IPS-20b (cell line): ENCODE results near the gene DIS3L.

ENCODE experiments used
- H3K27ac ChIP-seq: one replicate; pipeline ENCODE4 v1.5.1; 2013; ENCODE audit warnings: low read length
- H3K27me3 ChIP-seq: 2 replicates; pipeline ENCODE4 v1.6.1; 2013; ENCODE audit warnings: mild to moderate bottlenecking, low read length, inconsistent platforms; ENCODE audit not compliant: insufficient read depth
- H3K36me3 ChIP-seq: 2 replicates; pipeline ENCODE4 v1.6.1; 2013; ENCODE audit warnings: low read depth, mild to moderate bottlenecking, inconsistent platforms, low read length, moderate library complexity; ENCODE audit not compliant: insufficient read depth
- H3K4me1 ChIP-seq: 2 replicates; pipeline ENCODE4 v1.6.1; 2013; ENCODE audit warnings: mild to moderate bottlenecking, control low read depth, inconsistent platforms, low read length, moderate library complexity; ENCODE audit not compliant: insufficient read depth
- H3K4me3 ChIP-seq: 2 replicates; pipeline ENCODE4 v1.5.1; 2013; ENCODE audit warnings: mild to moderate bottlenecking, low read length, inconsistent platforms
- H3K9ac ChIP-seq: 2 replicates; pipeline ENCODE4 v1.6.1; 2013; ENCODE audit warnings: low read depth, mild to moderate bottlenecking, inconsistent platforms, low read length, moderate library complexity
- H3K9me3 ChIP-seq: 2 replicates; pipeline ENCODE4 v1.6.1; 2013; ENCODE audit warnings: mild to moderate bottlenecking, low read depth, low read length, inconsistent platforms; ENCODE audit not compliant: insufficient read depth

DIS3L gene

DNA sequence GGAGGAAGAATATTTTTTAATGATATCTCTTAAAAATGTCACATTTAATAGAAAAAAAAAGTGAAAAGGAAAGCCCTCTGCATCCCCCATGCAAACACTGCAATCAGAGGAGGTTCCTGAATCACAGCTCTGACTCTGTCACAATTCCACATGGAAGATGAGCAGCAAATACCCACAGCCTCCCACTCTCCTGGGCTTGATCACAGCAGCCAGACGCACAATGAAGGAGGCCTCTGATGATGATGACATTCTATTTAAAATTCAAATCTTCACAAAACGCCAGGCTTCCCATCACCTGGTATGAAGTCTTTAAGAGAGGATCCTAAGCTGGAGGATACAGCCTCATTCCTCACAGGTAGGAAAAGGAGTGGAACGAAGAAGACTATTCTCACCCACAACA, 9.1 kb upstream of the DIS3L start:
- Histone ChIP-seq H3K27ac (no peak overlapping the region), H3K9ac (no peak overlapping the region), H3K9me3 (no peaks in the 10 kb centered on the region), H3K36me3 (no peaks in the 10 kb centered on the region), H3K4me1 (no peaks in the 10 kb centered on the region), H3K4me3 (no peak overlapping the region), H3K27me3 (no peaks in the 10 kb centered on the region)

DNA sequence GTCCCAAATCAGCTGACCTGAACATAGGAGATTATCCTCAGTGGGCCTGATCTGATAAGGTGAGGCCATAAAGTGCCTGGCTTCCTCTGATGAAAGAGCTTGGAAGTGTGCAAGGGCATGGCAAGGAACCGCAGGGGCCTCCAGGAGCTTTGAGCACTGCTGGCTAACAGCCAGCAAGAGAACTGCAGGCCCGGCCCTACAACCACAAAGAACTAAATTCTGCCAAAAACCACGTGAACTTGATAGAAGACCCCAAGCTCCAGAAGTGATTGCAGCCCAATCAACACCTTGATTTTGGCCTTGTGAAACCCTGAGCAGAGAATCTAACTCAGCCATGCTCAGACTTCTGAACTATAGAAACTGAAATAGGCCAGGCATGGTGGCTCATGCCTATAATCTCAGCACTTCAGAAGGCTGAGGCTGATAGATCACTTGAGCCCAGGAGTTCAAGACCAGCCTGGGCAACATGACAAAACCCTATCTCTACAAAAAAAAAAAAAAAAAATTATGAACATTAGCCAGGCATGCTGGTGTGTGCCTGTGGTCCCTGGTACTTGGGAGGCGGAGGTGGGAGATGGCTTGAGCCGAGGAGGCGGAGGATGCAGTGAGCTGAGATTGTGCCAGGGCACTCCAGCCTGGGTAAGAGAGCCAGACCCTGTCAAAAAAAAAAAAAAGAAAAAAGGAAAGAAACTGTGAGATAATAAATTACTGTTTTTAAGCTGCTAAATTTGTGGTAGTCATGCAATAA, 7.7 kb upstream of the DIS3L start:
- H3K4me3 ChIP-seq = no peak overlapping the region
- no peak overlapping the region for H3K9ac ChIP-seq
- no peaks in the 10 kb centered on the region for H3K36me3 ChIP-seq
- no peaks in the 10 kb centered on the region for H3K4me1 ChIP-seq
- no peak overlapping the region for H3K27ac ChIP-seq
- no peaks in the 10 kb centered on the region for H3K27me3 ChIP-seq
- no peaks in the 10 kb centered on the region for H3K9me3 ChIP-seq

DNA sequence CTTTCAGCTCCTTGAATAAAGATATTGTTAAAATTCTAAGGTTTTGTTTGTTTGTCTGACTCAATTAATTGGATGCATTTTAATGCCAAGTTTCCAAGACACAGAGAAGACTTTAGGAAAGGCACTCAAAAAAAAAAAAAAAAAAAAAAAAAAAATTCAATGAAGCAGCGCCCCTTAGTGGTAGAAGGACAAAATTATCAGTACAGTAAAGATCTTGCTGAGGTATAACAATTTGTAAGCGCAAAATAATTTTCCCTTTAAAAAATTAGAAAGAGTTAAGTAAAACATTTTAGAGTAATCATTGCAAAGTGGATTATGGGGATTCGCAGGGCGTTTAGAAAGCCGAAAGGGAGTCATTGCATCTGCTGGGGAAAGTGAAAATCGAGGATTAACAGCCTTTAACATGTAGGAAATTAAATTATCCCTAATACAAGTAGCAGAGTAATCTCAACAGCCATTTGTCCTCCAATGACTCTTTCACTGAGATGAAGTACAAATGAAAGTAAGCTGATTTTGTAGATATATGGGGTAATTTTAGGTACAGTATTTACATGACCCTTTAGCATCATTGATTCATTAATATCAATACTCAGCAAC, 5.8 kb upstream of the DIS3L start:
- Histone ChIP-seq H3K4me3 (no peak overlapping the region), H3K27me3 (no peaks in the 10 kb centered on the region), H3K9me3 (no peaks in the 10 kb centered on the region), H3K9ac (no peak overlapping the region), H3K4me1 (no peaks in the 10 kb centered on the region), H3K36me3 (no peaks in the 10 kb centered on the region), H3K27ac (no peak overlapping the region)

DNA sequence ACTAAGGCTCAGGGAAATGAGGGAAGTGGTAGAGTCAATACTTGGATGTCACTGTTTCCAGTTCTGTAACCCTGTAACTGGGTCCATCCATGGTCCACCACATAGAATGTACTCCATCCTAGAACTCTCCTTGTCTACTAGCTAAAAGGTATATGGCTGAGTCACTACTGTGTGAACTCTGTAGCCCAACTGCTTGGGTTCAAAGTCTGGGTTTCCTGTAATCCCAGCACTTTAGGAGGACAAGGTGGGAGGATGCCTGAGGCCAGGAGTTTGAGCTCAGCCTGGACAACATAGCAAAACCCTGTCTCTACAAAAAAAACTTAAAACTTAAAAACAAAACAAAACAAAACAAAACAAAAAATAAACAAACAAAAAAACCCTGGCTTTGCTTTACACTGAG, 5.3 kb upstream of the DIS3L start:
- Histone ChIP-seq H3K36me3 (no peaks in the 10 kb centered on the region), H3K4me1 (no peaks in the 10 kb centered on the region), H3K9ac (no peak overlapping the region), H3K9me3 (no peaks in the 10 kb centered on the region), H3K4me3 (no peak overlapping the region), H3K27ac (no peak overlapping the region), H3K27me3 (no peaks in the 10 kb centered on the region)

DNA sequence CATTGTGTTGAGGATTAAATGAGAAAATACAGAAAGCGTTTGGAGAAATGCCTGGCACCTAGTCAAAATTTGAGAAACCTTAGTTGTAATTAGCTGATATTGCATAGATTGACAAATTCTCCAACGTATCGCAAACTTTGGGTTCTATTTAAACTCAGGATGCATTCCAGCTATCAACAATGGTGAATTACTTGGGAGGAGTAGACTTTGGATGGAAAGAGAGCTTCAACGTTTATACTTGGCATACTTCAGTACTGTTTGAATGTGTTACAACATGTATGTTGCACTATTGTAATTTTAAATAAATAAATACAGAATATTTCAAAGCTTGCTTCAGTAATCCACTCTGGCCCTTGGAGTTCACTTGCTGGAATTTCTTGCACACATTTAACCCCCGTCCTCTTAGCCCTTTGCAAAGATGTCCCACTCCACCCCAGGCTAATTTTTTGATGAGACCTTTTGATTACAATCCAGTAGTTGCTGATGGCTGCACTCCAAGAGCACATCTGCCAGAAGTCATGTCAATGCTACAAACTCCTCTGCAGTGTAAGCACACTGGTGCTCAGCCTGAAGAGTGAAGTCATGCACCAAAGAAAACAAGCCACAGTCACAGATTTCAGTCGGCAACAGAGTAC, 4.7 kb upstream of the DIS3L start:
- no peaks in the 10 kb centered on the region for H3K4me1 ChIP-seq
- H3K36me3 ChIP-seq = no peaks in the 10 kb centered on the region
- no peak overlapping the region for H3K9ac ChIP-seq
- no peak overlapping the region for H3K27ac ChIP-seq
- no peaks in the 10 kb centered on the region for H3K27me3 ChIP-seq
- no peak overlapping the region for H3K4me3 ChIP-seq
- no peaks in the 10 kb centered on the region for H3K9me3 ChIP-seq

DNA sequence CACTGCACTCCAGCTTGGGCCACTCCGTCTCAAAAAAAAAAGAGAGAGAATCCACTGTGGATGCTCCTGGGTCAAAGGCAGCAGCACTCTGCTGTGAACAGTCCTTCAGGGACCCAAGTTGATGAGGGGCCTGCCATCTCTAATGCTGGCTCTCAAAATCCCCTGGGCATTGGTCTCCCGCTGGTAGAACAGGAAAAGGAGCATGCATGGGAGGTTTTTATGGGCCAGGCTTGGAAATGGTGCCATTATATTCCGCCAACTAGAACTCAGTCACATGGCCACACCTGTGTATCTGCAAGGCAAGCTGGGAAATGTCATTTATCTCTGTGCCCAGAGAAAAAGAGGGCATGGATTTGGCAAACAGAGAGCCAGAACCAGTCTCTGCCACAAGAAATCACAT, 3.4 kb upstream of the DIS3L start:
- H3K36me3 ChIP-seq = no peaks in the 10 kb centered on the region
- no peak overlapping the region for H3K9ac ChIP-seq
- no peaks in the 10 kb centered on the region for H3K27me3 ChIP-seq
- no peak overlapping the region for H3K27ac ChIP-seq
- no peak overlapping the region for H3K4me3 ChIP-seq
- peaks cover 9% of the 10 kb centered on the region for H3K4me1 ChIP-seq
- no peaks in the 10 kb centered on the region for H3K9me3 ChIP-seq

DNA sequence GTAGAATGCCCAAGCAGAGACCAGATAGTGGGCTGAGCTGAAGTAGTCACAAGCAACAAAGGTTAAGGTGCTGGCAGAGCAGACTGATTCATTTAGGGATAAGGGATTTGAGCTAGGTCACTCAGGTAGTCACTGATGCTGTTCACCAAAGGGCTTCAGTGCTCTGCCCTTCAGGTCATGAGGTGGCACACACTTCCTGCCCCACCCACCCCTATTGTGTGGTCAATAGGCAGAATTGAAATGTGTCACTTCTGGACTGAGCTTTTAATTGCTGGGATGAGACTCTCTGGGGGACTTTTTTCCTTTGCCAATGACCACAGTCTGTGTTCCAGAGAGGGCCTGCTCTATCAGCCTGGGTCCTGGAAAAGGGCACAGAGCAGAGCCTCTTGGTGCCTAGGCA, 2.9 kb upstream of the DIS3L start:
- H3K4me1 ChIP-seq = peaks cover 13% of the 10 kb centered on the region
- H3K27me3 ChIP-seq = no peaks in the 10 kb centered on the region
- no peak overlapping the region for H3K27ac ChIP-seq
- H3K9me3 ChIP-seq = no peaks in the 10 kb centered on the region
- H3K9ac ChIP-seq = no peak overlapping the region
- H3K36me3 ChIP-seq = no peaks in the 10 kb centered on the region
- H3K4me3 ChIP-seq = no peak overlapping the region

DNA sequence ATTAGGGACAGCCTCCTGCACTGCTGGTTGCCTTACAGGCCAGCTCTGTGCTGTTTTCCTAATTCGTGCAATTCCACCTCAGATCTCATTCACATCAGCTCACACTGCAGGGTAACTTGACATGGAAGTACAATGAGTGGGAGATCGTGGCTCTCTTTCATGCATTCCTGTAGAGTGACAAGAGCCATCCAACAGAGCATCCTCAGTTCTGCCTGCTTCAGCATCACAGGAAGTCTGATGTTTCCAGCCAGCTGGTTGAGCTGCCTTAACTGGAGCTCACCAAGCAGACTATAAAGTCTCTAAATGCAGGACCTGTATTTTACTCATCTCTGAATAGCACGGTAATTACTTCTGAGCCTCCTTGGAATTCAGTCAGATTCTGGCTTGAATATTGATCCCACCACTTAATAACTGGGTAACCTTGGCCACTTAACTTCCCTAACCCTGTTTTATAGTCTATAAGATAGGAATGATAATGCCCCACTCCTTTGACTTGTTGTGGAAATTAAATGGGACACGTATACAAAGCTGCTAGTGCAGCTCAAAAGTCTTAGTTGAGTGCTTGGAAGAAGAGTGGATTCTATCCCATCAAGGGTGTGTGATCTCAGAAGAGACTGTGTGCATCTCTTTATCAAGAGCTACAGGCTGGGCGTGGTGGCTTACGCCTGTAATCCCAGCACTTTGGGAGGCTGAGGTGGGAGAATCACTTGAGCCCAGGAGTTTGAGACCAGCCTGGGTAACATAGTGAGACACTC, 1.4 kb upstream of the DIS3L start:
- Histone ChIP-seq H3K36me3 (no peaks in the 10 kb centered on the region), H3K9me3 (no peaks in the 10 kb centered on the region), H3K9ac (no peak overlapping the region), H3K27ac (no peak overlapping the region), H3K4me1 (peaks cover 19% of the 10 kb centered on the region), H3K4me3 (no peak overlapping the region), H3K27me3 (no peaks in the 10 kb centered on the region)

DNA sequence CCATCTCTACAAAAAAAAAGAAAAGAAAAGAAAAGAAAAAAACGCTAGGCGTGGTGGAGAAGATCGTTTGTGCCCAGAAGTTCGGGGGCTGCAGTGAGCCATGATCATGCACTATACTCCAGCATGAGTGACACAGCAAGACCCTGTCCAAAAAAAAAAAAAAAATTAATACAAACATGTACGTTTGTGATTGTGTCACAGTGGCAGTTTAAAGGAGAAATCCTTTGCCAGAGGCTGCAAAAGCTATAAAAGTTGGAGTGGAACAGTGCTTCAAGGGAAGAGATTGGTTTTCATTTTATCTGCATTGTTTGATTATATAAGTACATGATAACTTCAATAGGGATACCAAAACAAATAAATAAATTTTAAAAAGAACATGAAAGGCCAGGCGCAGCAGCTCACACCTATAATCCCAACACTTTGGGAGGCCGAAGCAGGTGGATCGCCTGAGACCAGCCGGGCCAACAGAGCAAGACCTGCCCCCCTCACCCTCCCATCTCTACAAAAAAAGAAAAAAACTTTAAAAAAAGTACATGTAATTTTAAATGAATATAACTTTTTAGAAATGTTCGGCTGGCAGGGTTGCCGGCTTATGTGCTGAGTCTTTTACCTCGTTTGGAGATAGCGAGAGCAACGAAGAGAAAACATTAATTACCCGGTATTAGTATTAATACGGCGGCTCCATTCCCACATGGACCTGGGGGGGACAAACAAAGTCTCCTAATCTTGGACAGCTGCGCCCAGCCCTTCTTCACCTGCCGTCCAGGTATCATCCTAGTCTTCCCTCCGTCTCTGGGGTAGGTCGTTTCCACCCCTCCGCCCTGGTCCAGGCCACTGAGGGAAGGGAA, 573 bp upstream of the DIS3L start:
- Histone ChIP-seq H3K27me3 (no peaks in the 10 kb centered on the region), H3K27ac (no peak overlapping the region), H3K9ac (peak overlapping the region; percentile 85; the same call in 1 of the 2 replicates), H3K4me1 (peaks cover 19% of the 10 kb centered on the region), H3K9me3 (no peaks in the 10 kb centered on the region), H3K36me3 (no peaks in the 10 kb centered on the region), H3K4me3 (peak overlapping the region; percentile 76)

DNA sequence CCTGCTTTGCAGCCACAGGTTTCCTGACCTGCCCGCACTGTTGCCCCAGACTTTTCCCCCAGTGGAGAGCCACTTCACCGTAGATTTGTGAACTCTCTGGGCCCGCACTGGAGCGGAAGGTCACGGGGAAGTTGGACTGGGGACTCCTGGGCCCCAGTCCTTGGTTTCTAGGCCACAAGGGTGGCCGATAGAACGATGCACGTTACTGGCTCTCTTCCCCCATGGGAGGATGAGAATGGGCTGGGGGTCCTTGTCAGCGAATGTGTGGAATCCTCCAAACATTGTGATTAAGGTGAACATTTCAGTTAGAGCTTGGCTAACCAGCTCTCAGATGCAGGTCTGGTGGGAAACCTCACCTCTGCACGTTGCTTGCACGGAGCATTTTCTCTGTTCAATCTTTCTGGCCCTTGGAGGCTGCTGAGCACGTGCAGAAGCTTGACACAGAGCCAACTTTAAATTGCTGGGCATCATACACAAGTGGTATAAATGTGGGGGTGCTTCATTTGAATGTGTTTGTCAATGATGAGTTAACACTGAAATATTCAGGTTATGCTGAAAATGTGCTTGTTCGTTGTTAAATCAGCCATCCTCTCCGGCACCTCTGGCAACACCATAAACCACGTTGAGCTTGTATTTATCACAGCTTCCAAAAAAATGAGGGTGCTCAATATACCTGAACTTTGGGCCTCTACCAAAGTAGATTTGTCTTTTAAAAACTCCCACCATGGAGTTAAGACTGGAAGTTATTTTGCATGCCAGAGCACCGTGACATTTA, 976 bp downstream of the DIS3L start:
- peaks cover 19% of the 10 kb centered on the region for H3K4me1 ChIP-seq
- peak overlapping the region; percentile 76 for H3K4me3 ChIP-seq
- H3K27me3 ChIP-seq = no peaks in the 10 kb centered on the region
- peak overlapping the region; percentile 42 for H3K27ac ChIP-seq
- H3K36me3 ChIP-seq = 0 out of 2 replicates have a peak, but pooled peaks cover 8% of the 10 kb centered on the region
- H3K9me3 ChIP-seq = no peaks in the 10 kb centered on the region
- H3K9ac ChIP-seq = peak overlapping the region; percentile 85
